Body of pancreas (tissue), 4 donors: ENCODE results near the gene PCID2.

Experiments used
- POLR2A ChIP-seq, 3 donors: fragments of 450-650 bp; IDR thresholded peaks; one replicate each; pipeline ENCODE4 v1.6.1; 2016; ENCODE audit warnings: antibody characterized with exemption in 3 of 3, mild to moderate bottlenecking in 2 of 3
- TF ChIP-seq, protein P1 (sequence below), 7 experiments: fragments of 450-650 bp in 4 of 7; fragments of 200-600 bp in 3 of 7; sonication (generic) in 3 of 7; IDR thresholded peaks; one replicate each; pipeline ENCODE4 v1.5.1; 2016 to 2019; ENCODE audit warnings: antibody characterized with exemption in 7 of 7

DNA sequence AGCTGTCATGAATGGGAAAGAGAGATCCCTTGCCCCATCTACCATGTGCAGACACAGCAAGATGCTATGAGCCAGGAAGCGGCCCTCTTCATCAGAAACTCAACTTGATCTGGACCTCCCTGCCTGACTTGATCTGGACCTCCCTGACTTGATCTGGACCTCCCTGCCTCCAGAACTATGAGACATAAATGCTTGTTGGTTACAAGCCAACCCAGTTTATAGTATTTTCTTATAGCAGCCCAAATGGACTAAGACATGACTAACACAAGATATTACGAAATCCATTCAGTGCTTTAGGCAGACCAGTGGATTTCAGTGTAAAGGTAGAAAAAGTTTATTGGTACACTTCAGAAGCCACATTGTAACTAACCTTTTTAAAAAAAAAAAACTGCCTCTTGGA lies 15.6 kb downstream of the PCID2 start:
- TF ChIP-seq, protein P1, sequence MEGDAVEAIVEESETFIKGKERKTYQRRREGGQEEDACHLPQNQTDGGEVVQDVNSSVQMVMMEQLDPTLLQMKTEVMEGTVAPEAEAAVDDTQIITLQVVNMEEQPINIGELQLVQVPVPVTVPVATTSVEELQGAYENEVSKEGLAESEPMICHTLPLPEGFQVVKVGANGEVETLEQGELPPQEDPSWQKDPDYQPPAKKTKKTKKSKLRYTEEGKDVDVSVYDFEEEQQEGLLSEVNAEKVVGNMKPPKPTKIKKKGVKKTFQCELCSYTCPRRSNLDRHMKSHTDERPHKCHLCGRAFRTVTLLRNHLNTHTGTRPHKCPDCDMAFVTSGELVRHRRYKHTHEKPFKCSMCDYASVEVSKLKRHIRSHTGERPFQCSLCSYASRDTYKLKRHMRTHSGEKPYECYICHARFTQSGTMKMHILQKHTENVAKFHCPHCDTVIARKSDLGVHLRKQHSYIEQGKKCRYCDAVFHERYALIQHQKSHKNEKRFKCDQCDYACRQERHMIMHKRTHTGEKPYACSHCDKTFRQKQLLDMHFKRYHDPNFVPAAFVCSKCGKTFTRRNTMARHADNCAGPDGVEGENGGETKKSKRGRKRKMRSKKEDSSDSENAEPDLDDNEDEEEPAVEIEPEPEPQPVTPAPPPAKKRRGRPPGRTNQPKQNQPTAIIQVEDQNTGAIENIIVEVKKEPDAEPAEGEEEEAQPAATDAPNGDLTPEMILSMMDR (IDR thresholded peaks at IDR 0.05): no peak
- TF ChIP-seq POLR2A (IDR thresholded peaks at IDR 0.05): no peak
